A549 (cell line): ENCODE results near the gene PXDN. TPM values are rescaled to one million over a fixed set of nuclear protein-coding genes. Genes with fewer than 3 reads are reported as not detected.

ENCODE experiments used
- ATAC-seq, 2 experiments: fragments of 200-7000 bp in 1 of 2; fragments of >200 bp in 1 of 2; cut with Nextera tagmentation in 1 of 2; cut with Tn5 transposase in 1 of 2; 3 replicates each; pipeline versions ENCODE4 v1.8.0 to v1.9.1; 2018 to 2020; ENCODE audit warnings: mild to moderate bottlenecking in 1 of 2, moderate library complexity in 1 of 2
- CTCF ChIA-PET: fragments of 300-600 bp; sonication (Branson Sonifier 250); formaldehyde crosslinking; extraction: SDS; loops from one replicate; lab custom pipeline; 2021; ENCODE audit warnings: antibody characterized with exemption, inconsistent platforms; lab: Yijun Ruan, JAX
- POLR2A ChIA-PET: fragments of 350-600 bp; formaldehyde crosslinking; extraction: SDS; loops from one replicate; lab custom pipeline; 2021; ENCODE audit warnings: antibody characterized with exemption, inconsistent platforms; lab: Yijun Ruan, JAX
- DNase-seq, 2 experiments: peaks; one replicate each; pipeline versions ENCODE4 v3.0.0 to v3.0.0-alpha.2; 2011 to 2016; ENCODE audit warnings: low read depth in 1 of 2, low spot score in 1 of 2
- FAIRE-seq: peaks from 2 replicates; lab custom pipeline; 2011; peaks lifted over from hg19 to GRCh38; lab: Jason Lieb, UNC
- H3K27ac ChIP-seq, 2 experiments: fragments of >200 bp; sonication (Bioruptor Twin); formaldehyde crosslinking; 3 replicates each; pipeline ENCODE4 v1.5.1; 2016 to 2017
- H3K4me1 ChIP-seq: fragments of >200 bp; sonication (Bioruptor Twin); formaldehyde crosslinking; 3 replicates; pipeline ENCODE4 v1.6.1; 2016
- H3K4me2 ChIP-seq: fragments of >200 bp; sonication (Bioruptor Twin); formaldehyde crosslinking; 3 replicates; pipeline ENCODE4 v1.6.1; 2016
- H3K4me3 ChIP-seq: fragments of >200 bp; sonication (Bioruptor Twin); formaldehyde crosslinking; 3 replicates; pipeline ENCODE4 v1.5.1; 2016
- H3K9me3 ChIP-seq: fragments of >200 bp; sonication (Bioruptor Twin); formaldehyde crosslinking; 3 replicates; pipeline ENCODE4 v1.6.1; 2016
- BHLHE40 ChIP-seq: IDR thresholded peaks from 2 replicates; pipeline ENCODE4 v1.6.1; 2012; ENCODE audit warnings: low read depth, low read length, inconsistent platforms
- EHMT2 ChIP-seq: fragments of 200-600 bp; sonication (generic); IDR thresholded peaks from 2 replicates; pipeline ENCODE4 v1.6.1; 2016; ENCODE audit warnings: antibody characterized with exemption, low read depth, mild to moderate bottlenecking, moderate library complexity
- EP300 ChIP-seq, 2 experiments: fragments of >200 bp; sonication (Bioruptor Twin); formaldehyde crosslinking; IDR thresholded peaks; 2 replicates in 1 of 2; 3 replicates in 1 of 2; pipeline ENCODE4 v1.6.1; 2016 to 2017
- ESRRA ChIP-seq: fragments of 150-350 bp; IDR thresholded peaks from 2 replicates; pipeline ENCODE4 v1.6.1; 2014; ENCODE audit warnings: mild to moderate bottlenecking, low read length, borderline replicate concordance
- HEYL ChIP-seq: fragments of 250-450 bp; sonication (Bioruptor Pico); IDR thresholded peaks from 2 replicates; pipeline ENCODE4 v1.8.0; 2021; ENCODE audit warnings: mild to moderate bottlenecking, moderate library complexity
- HOXA7 ChIP-seq: fragments of 250-450 bp; sonication (Bioruptor Pico); IDR thresholded peaks from 2 replicates; pipeline ENCODE4 v1.5.0; 2020; ENCODE audit warnings: mild to moderate bottlenecking, moderate library complexity
- MAFK ChIP-seq: fragments of 450-650 bp; IDR thresholded peaks from 2 replicates; pipeline ENCODE4 v1.6.1; 2014; ENCODE audit not compliant: partially characterized antibody
- MAZ ChIP-seq: fragments of 150-350 bp; IDR thresholded peaks from 2 replicates; pipeline ENCODE4 v1.6.1; 2014; ENCODE audit warnings: antibody characterized with exemption, low read depth, low read length, borderline replicate concordance
- PHF8 ChIP-seq: fragments of 200-600 bp; sonication (generic); IDR thresholded peaks from 2 replicates; pipeline ENCODE4 v1.6.1; 2016; ENCODE audit warnings: low read depth, mild to moderate bottlenecking, antibody characterized with exemption, moderate library complexity, borderline replicate concordance
- POLR2AphosphoS2 ChIP-seq: conservative IDR thresholded peaks from 2 replicates; pipeline ENCODE4 v1.6.1; 2012; ENCODE audit warnings: low read length, improper control_type of control experiment, inconsistent platforms
- RAD21 ChIP-seq, 2 experiments: fragments of >200 bp in 1 of 2; sonication (Bioruptor Twin) in 1 of 2; formaldehyde crosslinking in 1 of 2; IDR thresholded peaks in 1 of 2; conservative IDR thresholded peaks in 1 of 2; 2 replicates in 1 of 2; 3 replicates in 1 of 2; pipeline ENCODE4 v1.6.1; 2012 to 2018; ENCODE audit warnings: inconsistent platforms in 1 of 2
- SMC3 ChIP-seq: fragments of >200 bp; sonication (Bioruptor Twin); formaldehyde crosslinking; IDR thresholded peaks from 3 replicates; pipeline ENCODE4 v1.6.1; 2018; ENCODE audit warnings: inconsistent platforms
- ZFP36 ChIP-seq: fragments of 450-650 bp; IDR thresholded peaks from 2 replicates; pipeline ENCODE4 v1.6.1; 2014; ENCODE audit warnings: borderline replicate concordance; ENCODE audit not compliant: partially characterized antibody
- ZNF302 ChIP-seq: fragments of 250-450 bp; sonication (Bioruptor Pico); IDR thresholded peaks from 2 replicates; pipeline ENCODE4 v1.9.0; 2021; ENCODE audit warnings: inconsistent platforms, mild to moderate bottlenecking, moderate library complexity
- WGBS: methylation state at CpG from one replicate; pipeline ENCODE4 v1.1.6; 2017; ENCODE audit errors: missing lambda C conversion rate; 5-methylcytosine and 5-hydroxymethylcytosine counted together
- polyA plus RNA-seq, 4 experiments: library from polyadenylated mRNA; depleted of rRNA in 3 of 4; stranded (reverse); fragments of >200 nt; fragmentation: RNase III in 1 of 4; extraction: RNeasy Plus Mini Kit Qiagen cat#74134 plus additional on column Dnase treatment in 1 of 4; gene quantifications; 2 replicates in 3 of 4; 3 replicates in 1 of 4; pipeline ENCODE4 v1.2.3, GENCODE V29; 2011 to 2017
- TF ChIP-seq, protein P1 (sequence below): IDR thresholded peaks from 2 replicates; pipeline ENCODE4 v1.6.1; 2012; ENCODE audit warnings: low read depth, borderline replicate concordance
- TF ChIP-seq, protein P2 (sequence below): IDR thresholded peaks from 2 replicates; pipeline ENCODE4 v1.6.1; 2012
- TF ChIP-seq, protein P3 (sequence below): fragments of 250-450 bp; sonication (Bioruptor Pico); IDR thresholded peaks from 2 replicates; pipeline ENCODE4 v1.5.0; 2021; ENCODE audit warnings: mild to moderate bottlenecking, moderate library complexity, borderline replicate concordance
- TF ChIP-seq, protein P4 (sequence below): fragments of >200 bp; sonication (Bioruptor Twin); formaldehyde crosslinking; IDR thresholded peaks from 3 replicates; pipeline ENCODE4 v1.6.1; 2016

Gene PXDN
- polyA plus RNA-seq, 2 of the 4 experiments (the other 2 are of a cell fraction) = 3.7 to 7.3 TPM

DNA sequence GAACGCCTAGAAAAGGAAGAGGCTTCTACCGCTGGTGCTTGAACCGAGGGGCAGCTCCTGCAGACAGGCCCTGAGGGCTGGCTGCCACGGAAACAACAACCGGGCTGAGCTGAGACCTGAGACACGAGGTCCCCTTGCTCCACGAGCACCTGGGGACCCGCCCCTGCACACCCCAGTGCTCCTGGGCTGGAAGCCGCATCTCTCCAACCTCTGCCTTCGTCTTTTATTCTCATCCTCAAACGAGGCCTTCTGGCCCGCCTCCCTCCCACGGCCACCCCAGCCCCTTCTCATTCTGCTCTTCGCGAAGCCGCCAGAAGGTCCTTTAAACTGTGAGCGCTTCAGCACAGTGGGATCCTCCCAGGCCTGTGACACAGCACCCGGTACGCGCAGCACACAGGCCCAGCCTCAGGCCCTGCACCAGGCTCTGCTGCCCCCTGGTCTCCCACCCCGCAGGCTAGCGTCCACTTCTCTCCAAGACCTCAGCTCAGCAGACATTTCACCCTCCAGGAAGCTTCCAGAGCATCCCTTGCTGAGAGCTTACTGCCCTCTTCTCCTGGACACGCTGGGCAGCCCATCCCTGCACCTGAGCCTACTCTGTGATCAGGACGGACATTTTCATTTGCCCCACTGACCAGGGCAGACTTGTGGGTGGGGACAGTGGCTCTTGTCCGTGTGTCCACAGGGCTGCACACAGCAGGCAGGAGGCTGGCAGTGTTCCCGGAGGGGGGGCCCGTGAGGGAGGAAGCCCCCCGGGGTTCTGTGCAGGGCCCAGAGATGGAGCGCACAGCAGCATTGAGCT, 149.7 kb downstream of the PXDN start (continued):
- TF ChIP-seq HOXA7 (CRISPR knock-in tag) = no peak
- no peak for TF ChIP-seq RAD21 (conservative IDR thresholded peaks at IDR 0.05 in 1 of 2, IDR thresholded peaks at IDR 0.05 in 1 of 2)
- TF ChIP-seq, protein P1, sequence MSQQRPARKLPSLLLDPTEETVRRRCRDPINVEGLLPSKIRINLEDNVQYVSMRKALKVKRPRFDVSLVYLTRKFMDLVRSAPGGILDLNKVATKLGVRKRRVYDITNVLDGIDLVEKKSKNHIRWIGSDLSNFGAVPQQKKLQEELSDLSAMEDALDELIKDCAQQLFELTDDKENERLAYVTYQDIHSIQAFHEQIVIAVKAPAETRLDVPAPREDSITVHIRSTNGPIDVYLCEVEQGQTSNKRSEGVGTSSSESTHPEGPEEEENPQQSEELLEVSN = no peak
- TF ChIP-seq BHLHE40 = no peak
- TF ChIP-seq ESRRA = no peak
- no peak for TF ChIP-seq ZFP36
- TF ChIP-seq, protein P2, sequence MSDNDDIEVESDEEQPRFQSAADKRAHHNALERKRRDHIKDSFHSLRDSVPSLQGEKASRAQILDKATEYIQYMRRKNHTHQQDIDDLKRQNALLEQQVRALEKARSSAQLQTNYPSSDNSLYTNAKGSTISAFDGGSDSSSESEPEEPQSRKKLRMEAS = no peak
- TF ChIP-seq, all 56 proteins: peak for 0

DNA sequence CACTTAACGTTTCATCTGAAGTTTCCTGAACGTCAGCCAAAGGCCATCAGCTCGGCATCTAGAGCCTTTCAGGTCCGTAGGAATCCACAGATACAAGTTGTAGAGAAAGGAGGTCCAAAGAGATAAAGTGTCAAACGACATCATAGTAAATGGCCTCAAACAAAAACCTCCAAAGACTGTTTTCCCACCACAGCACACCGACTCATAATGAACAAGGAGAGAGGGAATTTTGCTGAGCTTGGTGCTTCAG, 150.3 kb downstream of the PXDN start:
- 18% methylated on average over 5 of the region's 6 CpGs for WGBS
- ChIA-PET POLR2A (interaction anchor here (0.6 kb wide), 1 partner anchor 219 kb away, joined by 3 read pairs; no protein-coding TSS in a partner anchor), CTCF (interaction anchor here (1.3 to 3.0 kb wide), 2 partner anchors 157 to 223 kb away, joined by 3 to 7 read pairs; no protein-coding TSS in a partner anchor)
- Histone ChIP-seq H3K9me3 (peaks cover 5% of the 10 kb centered on the region; the same call in 2 of the 3 replicates), H3K4me2 (no peak overlapping the region), H3K4me1 (no peaks in the 10 kb centered on the region), H3K4me3 (no peak overlapping the region), H3K27ac (no peak overlapping the region)
- FAIRE-seq (no peak), DNase-seq (no peak), ATAC-seq (no peak; a peak in 1 of 6 replicates)
- TF ChIP-seq ZFP36 (no peak), SMC3 (no peak), POLR2AphosphoS2 (no peak), EHMT2 (no peak), PHF8 (no peak), ZNF302 (CRISPR knock-in tag) (no peak), EP300 (IDR thresholded peaks at IDR 0.05) (no peak), MAFK (no peak), HEYL (CRISPR knock-in tag) (no peak), MAZ (no peak)
- TF ChIP-seq, protein P3, sequence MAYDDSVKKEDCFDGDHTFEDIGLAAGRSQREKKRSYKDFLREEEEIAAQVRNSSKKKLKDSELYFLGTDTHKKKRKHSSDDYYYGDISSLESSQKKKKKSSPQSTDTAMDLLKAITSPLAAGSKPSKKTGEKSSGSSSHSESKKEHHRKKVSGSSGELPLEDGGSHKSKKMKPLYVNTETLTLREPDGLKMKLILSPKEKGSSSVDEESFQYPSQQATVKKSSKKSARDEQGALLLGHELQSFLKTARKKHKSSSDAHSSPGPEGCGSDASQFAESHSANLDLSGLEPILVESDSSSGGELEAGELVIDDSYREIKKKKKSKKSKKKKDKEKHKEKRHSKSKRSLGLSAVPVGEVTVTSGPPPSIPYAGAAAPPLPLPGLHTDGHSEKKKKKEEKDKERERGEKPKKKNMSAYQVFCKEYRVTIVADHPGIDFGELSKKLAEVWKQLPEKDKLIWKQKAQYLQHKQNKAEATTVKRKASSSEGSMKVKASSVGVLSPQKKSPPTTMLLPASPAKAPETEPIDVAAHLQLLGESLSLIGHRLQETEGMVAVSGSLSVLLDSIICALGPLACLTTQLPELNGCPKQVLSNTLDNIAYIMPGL (CRISPR knock-in tag) = no peak
- TF ChIP-seq, protein P4, sequence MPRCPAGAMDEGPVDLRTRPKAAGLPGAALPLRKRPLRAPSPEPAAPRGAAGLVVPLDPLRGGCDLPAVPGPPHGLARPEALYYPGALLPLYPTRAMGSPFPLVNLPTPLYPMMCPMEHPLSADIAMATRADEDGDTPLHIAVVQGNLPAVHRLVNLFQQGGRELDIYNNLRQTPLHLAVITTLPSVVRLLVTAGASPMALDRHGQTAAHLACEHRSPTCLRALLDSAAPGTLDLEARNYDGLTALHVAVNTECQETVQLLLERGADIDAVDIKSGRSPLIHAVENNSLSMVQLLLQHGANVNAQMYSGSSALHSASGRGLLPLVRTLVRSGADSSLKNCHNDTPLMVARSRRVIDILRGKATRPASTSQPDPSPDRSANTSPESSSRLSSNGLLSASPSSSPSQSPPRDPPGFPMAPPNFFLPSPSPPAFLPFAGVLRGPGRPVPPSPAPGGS = no peak
